Measurements from ENCODE around the gene EFCAB14. TPM values are rescaled to one million over a fixed set of nuclear protein-coding genes. Genes with fewer than 3 reads are reported as not detected.

The EFCAB14 gene
- total and polyA plus RNA-seq, 10 of the 15 experiments (the other 5 are each of a cell fraction or from before 2014, with no cell fraction given): 7.8 to 66.0 (median 41.6) TPM

- TF ChIP-seq CREM (IDR thresholded peaks at IDR 0.05; ENCODE audit: low read depth) (no peak), SMAD5 (IDR thresholded peaks at IDR 0.05; ENCODE audit: low read depth) (no peak)
These were observed 83.7 kb downstream of the EFCAB14 start (continued) for GRCh38 chr1:46635205-46635604.

- H3K27ac ChIP-seq (ENCODE audit: control insufficient read depth, insufficient read depth): no peak overlapping the region
- CTCF ChIA-PET: interaction anchor here (0.9 to 1.4 kb wide), 3 partner anchors 8 to 96 kb away, joined by 3 to 4 read pairs (median 3); no protein-coding TSS in a partner anchor
- no TSS peak for BruUV-seq (replicated peaks)
- POLR2A ChIA-PET: no interaction called here
- H3K9ac ChIP-seq (ENCODE audit: control insufficient read depth, insufficient read depth, low read length): no peak overlapping the region
- H3K36me3 ChIP-seq (ENCODE audit: control insufficient read depth in 2 of 2, insufficient read depth in 2 of 2, low read length in 1 of 2): peaks cover 2 to 8% of the 10 kb centered on the region in 2 experiments
- no peak overlapping the region for H2AFZ ChIP-seq (ENCODE audit: control insufficient read depth, low read depth, low read length)
- H3K4me2 ChIP-seq (ENCODE audit: control insufficient read depth, insufficient read depth): no peak overlapping the region
- TF ChIP-seq KAT2A (conservative IDR thresholded peaks at IDR 0.05; ENCODE audit: control insufficient read depth, low read depth, low read length): no peak
- no peak for TF ChIP-seq CBX3 (IDR thresholded peaks at IDR 0.05; ENCODE audit: borderline replicate concordance, low read depth)
- no peak for TF ChIP-seq ZBTB4 (CRISPR knock-in tag; IDR thresholded peaks at IDR 0.05)
- TF ChIP-seq CREM (IDR thresholded peaks at IDR 0.05; ENCODE audit: low read depth): no peak
- TF ChIP-seq EGR1 (IDR thresholded peaks at IDR 0.05; ENCODE audit: borderline replicate concordance in 1 of 2, low read depth in 2 of 2, low read length in 2 of 2): no peak
- no peak for TF ChIP-seq CBFB (IDR thresholded peaks at IDR 0.05; ENCODE audit: low read depth)
- no peak for TF ChIP-seq BCL11A (IDR thresholded peaks at IDR 0.05; ENCODE audit: low read depth, low read length)
- TF ChIP-seq NFXL1 (IDR thresholded peaks at IDR 0.05; ENCODE audit: borderline replicate concordance): no peak
- no peak for TF ChIP-seq ZNF207 (IDR thresholded peaks at IDR 0.05; ENCODE audit: borderline replicate concordance)
- TF ChIP-seq SIX5 (IDR thresholded peaks at IDR 0.05; ENCODE audit: low read depth, low read length, severe bottlenecking): no peak
- no peak for TF ChIP-seq HSF1 (IDR thresholded peaks at IDR 0.05; ENCODE audit: low read depth, low read length)
- H3K79me2 ChIP-seq (ENCODE audit: control insufficient read depth, insufficient read depth, low read length): no peaks in the 10 kb centered on the region
- no peaks in the 10 kb centered on the region for H3K27me3 ChIP-seq (replicated peaks in 1 of 2; ENCODE audit: control insufficient read depth in 2 of 2, insufficient read depth in 2 of 2, low read length in 1 of 2)
- H3K4me3 ChIP-seq: no peak overlapping the region
- 98% methylated on average over 2 of the region's 2 CpGs for WGBS (ENCODE audit: insufficient coverage, insufficient replicate concordance, low lambda C conversion rate, missing lambda C conversion rate)
- in situ Hi-C loops (cut with MboI) (no loop called here), intact Hi-C loops (cut with micrococcal nuclease; ENCODE audit: unreplicated experiment) (no loop called here)
- RAD21 ChIA-PET (ENCODE audit: unreplicated experiment): interaction anchor here (0.6 to 0.7 kb wide), 2 partner anchors 8 to 74 kb away, joined by 3 read pairs; no protein-coding TSS in a partner anchor
- ATAC-seq: no peak
- DNase-seq (ENCODE audit: low read depth, low spot score): no peak
- no peaks in the 10 kb centered on the region for H3K4me1 ChIP-seq (ENCODE audit: control insufficient read depth, insufficient read depth, low read length)
- H4K20me1 ChIP-seq (ENCODE audit: control insufficient read depth, insufficient read depth): no peaks in the 10 kb centered on the region
- H3K9me3 ChIP-seq (replicated peaks; ENCODE audit: control insufficient read depth, insufficient read depth, low read length): no peaks in the 10 kb centered on the region
- FAIRE-seq: no peak
- SMC1A ChIA-PET (ENCODE audit: uncharacterized antibody, unreplicated experiment): interaction anchor here (1.0 to 1.5 kb wide), 3 partner anchors 12 to 94 kb away, joined by 3 to 4 read pairs (median 4); partner anchors contain the start of gene MOB3C
These were observed 88.2 kb downstream of the EFCAB14 start for GRCh38 chr1:46630719-46631118.
